CD4-positive, alpha-beta T cell treated with Interleukin-2 at 100 ng/mL for 4 hours (primary cell): ENCODE data around the gene VMP1.
"Not testable (repeated sequence)": the region's sequence is repeated elsewhere in the genome, so short reads cannot be mapped to it uniquely, and the experiment has no call there.

Experiments used
- DNase-seq: peaks from one replicate; pipeline ENCODE4 v3.0.0-alpha.2; 2020; ENCODE audit warnings: low spot score

Gene VMP1

DNA sequence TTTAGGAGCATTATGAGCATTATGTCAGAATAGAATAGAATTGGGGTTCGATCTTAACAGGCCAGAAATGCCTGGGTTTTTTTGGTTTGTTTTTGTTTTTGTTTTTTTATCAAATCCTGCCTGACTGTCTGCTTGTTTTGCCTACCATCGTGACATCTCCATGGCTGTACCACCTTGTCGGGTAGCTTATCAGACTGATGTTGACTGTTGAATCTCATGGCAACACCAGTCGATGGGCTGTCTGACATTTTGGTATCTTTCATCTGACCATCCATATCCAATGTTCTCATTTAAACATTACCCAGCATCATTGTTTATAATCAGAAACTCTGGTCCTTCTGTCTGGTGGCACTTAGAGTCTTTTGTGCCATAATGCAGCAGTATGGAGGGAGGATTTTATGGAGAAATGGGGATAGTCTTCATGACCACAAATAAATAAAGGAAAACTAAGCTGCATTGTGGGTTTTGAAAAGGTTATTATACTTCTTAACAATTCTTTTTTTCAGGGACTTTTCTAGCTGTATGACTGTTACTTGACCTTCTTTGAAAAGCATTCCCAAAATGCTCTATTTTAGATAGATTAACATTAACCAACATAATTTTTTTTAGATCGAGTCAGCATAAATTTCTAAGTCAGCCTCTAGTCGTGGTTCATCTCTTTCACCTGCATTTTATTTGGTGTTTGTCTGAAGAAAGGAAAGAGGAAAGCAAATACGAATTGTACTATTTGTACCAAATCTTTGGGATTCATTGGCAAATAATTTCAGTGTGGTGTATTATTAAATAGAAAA lies 133.8 kb downstream of the VMP1 start:
- peak; percentile 74 for DNase-seq

DNA sequence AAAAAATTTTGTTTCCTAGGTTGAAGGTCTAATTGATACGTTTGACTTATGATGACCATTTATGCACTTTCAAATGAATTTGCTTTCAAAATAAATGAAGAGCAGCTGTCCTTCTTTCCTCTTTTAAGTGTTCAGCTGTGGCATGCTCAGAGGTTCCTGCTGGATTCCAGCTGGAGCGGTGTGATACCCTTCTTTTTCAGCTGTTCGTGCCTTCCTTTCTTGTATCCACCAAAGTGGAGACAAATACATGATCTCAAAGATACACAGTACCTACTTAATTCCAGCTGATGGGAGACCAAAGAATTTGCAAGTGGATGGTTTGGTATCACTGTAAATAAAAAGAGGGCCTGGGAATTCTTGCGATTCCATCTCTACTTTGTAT lies 134.4 kb downstream of the VMP1 start:
- DNase-seq: not testable (repeated sequence)

DNA sequence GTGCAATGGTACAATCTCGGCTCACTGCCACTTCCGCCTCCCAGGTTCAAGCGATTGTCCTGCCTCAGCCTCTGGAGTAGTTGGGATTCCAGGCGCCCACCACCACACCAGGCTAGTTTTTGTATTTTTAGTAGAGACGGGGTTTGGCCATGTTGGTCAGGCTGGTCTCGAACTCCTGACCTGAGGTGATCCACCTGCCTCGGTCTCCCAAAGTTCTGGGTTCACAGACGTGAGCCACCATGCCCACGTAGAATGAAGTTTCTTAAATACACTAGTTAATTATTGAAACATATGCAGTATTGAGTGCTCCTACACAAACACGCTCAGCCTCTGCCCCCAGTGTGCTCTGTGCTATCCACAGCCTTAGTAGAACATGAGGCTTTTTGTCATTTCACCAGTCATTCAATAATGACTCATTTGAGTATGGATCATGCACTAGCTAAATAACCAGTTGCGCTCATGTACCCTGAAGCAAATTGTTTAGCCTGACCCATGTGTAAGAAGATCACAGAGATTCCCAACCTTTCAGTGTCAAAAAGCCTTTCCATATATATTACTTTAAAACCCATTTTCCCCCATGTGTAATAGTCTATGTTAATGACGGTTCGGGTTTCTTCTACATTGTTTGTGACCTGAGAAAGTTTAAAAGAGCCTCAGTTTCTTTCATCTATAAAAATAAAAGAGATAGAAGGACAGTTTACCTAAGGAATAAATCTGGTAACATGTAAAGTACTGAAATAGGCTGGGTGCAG lies 135.6 kb downstream of the VMP1 start:
- peak; percentile 80 for DNase-seq

DNA sequence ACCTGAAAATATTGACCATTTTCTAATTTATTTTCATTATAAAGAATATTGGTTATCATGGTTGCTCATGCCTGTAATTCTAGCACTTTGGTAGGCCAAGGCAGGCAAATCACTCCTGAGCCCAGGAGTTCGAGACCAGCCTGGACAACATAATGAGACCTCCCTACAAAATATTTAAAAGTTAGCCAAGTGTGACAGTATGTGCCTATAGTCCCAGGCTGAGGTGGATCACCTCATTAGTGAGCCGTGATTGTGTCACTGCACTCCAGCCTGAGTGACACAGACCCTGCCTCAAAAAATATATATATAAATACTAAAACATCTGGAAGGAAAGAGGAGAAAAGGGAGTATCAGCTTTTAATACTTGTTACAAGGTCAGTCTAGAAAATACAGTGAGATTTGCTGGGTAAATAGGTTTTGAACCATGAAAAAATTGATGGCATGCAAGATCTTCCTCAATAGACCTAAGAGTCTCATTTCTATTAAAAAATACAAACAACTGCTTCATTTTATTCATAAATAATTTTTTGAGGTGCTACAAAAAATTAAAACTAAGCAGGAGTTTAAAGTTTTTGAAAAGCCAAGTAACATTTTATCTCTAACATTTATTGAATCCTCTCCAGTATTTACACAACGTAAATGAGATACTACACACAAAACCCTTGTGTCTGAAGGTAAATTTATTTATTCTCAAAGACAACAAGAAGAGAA lies 137.6 kb downstream of the VMP1 start:
- DNase-seq: no peak

DNA sequence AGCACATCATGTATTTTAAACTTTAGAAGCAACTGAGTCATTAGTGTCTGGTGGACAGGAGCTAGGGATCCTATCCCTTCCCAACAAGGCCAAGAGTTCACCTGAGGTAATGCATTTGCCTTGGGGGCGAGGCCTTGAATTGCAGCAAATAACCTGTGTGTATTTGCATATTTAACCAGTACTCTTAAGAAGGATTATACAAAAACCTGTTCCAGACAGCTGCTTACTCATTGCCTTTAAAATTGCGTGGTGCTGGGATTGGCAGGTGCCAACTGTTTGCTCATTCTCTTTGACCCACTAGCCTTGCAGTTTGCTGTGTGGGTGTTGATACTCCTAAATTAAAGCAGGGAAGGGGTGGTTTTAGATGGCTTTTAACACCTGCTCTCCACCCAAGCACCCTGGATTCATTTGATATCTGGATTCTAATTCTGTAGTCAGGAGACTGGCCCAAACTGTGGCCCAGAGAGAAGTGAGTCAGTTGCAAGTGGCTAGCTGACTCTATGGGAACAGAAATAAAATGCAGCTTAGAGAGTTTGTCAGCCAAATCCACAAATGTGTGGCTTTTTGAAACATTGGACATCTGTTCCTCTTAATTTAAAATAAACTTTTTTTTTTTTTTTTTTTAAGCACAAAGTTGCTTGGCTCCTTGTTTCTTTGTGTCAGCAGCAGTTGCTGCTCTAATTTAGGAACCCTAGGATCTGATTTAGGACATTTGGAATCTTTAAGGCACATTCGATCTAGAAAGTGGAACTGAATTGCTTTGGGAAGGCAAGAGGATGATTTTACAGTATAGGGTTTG lies 138.3 kb downstream of the VMP1 start:
- peak; percentile 75 for DNase-seq

- DNase-seq: peak; percentile 81
These were observed 139.1 kb downstream of the VMP1 start for GRCh38 chr17:59846394-59847165.

DNA sequence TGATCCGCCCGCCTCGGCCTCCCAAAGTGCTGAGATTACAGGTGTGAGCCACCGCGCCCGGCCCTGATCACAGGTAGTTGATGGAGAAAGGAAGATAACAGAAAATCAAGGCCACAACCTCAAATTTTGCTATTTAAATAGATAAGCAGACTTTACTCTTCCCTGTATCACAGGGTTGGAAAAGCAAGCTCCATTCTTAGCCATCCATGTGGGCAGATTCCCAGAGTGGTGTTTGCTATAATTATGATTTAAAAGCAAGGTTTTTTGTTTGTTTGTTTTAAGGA lies 140.9 kb downstream of the VMP1 start:
- DNase-seq: no peak

GRCh38 chr17:59848778-59849177 lies 141.3 kb downstream of the VMP1 start:
- no peak for DNase-seq

- DNase-seq: not testable (repeated sequence)
These were observed 142.9 kb downstream of the VMP1 start for GRCh38 chr17:59850311-59850710.

GRCh38 chr17:59851439-59852375 lies 144.3 kb downstream of the VMP1 start:
- no peak for DNase-seq

- not testable (repeated sequence) for DNase-seq
These were observed 145.4 kb downstream of the VMP1 start for GRCh38 chr17:59852847-59853167.

GRCh38 chr17:59853168-59853918 lies 145.9 kb downstream of the VMP1 start:
- peak; percentile 84 for DNase-seq

GRCh38 chr17:59853919-59854729 lies 146.7 kb downstream of the VMP1 start:
- DNase-seq: not testable (repeated sequence)

- DNase-seq: no peak
These were observed 149.7 kb downstream of the VMP1 start for GRCh38 chr17:59856859-59857794.

- no peak for DNase-seq
These were observed 150.8 kb downstream of the VMP1 start for GRCh38 chr17:59858167-59858816.

DNA sequence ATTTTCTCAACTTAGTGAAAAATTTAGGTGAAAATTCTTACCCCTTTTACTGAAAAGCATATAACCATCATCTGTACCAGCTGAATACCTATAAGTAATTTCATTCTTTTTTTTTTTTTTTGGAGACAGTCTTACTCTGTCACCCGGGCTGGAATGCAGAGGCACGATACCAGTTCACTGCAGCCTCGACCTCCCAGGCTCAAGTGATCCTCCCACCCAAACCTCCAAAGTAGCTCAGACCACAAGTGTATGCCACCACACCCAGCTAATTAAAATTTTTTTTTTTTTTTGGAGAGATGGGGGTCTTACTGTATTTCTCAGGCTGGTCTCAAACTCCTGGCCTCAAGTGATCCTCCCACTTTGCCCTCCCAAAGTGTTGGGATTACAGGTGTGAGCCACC lies 151.5 kb downstream of the VMP1 start:
- DNase-seq: no peak

GRCh38 chr17:59859444-59860025 lies 152.1 kb downstream of the VMP1 start:
- DNase-seq: peak; percentile 70
